GM19438 (cell line): ENCODE measurements around the gene THAP4.

ENCODE experiments used
- ATAC-seq: cut with Tn5 transposase; IDR thresholded peaks from one replicate; pipeline ENCODE4 v1.9.1; 2021; ENCODE audit warnings: low read depth; ENCODE audit not compliant: unreplicated experiment

THAP4 gene

GRCh38 chr2:241615522-241616052, 21.4 kb downstream of the THAP4 start:
- ATAC-seq: no peak

DNA sequence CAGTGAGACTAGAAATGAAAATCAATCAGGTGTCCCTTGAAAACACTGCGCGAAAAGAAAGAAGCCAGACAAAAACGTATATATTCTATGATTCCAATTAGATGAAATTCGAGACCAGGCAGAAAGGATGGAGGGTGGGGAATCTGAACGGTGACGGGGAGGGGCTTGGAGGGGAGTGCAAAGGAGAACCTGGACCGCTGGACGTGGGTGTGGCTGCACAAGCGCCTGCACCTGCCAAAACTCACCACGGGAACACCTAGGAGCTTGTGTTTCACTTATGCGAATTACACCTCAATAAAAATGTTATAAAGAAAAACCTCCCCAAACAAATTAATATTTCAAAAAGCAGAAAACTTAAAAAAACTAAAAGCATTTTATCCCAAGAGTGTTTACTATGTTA, 21.9 kb downstream of the THAP4 start:
- no peak for ATAC-seq

DNA sequence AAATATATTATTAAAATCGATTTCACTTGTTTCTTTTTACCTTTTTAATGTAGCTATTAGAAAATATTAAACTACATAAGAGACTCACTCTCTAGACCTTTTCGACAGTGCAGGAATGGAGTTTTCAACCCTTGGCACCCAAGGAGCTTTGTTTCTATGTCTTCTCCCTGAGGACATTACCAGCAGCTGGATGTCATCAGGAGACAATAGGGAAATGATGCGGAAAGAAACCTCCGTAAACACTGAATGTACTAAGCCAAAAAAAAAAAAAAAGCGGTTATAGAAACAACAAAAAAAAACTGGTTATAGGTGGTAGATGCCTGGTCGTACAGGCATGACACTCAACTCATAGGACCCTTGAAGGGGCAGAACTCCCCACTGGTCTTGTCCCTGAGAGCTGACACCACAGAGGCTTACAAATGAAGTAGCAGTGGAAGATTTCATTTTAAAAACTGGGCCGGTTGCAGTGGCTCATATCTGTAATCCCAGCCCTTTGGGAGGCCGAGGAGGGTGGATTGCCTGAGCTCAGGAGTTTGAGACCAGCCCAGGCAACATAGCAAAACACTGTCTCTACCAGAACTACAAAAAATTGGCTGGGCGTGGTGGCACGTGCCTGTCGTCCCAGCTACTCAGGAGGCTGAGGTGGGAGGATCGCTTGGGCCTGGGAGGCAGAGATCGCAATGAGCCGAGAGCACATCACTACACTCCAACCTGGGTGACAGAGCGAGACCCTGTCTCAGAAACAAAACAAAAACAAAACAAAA, 23.8 kb downstream of the THAP4 start:
- ATAC-seq: no peak

- ATAC-seq: no peak
These were observed 24.6 kb downstream of the THAP4 start for GRCh38 chr2:241612156-241613016.

DNA sequence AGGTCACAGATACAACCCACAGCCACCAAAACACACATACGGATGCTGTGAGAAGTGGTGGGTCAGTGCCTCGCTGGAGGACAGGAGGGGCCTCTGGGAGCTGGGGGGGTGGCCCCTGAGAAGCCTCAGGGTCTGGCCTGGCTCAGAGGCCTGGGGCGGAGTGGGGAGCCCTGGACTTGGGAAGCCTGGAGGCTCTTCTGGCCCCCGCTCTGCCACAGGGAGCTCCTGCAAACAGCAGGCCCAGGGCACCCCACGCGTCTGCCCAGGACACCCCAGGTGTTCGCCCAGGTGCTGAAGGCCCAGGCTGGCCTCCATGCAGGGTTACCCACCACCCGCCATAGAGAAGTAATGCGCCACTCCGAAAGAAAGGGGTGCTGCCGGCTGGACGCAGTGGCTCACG, 25.9 kb downstream of the THAP4 start:
- no peak for ATAC-seq

DNA sequence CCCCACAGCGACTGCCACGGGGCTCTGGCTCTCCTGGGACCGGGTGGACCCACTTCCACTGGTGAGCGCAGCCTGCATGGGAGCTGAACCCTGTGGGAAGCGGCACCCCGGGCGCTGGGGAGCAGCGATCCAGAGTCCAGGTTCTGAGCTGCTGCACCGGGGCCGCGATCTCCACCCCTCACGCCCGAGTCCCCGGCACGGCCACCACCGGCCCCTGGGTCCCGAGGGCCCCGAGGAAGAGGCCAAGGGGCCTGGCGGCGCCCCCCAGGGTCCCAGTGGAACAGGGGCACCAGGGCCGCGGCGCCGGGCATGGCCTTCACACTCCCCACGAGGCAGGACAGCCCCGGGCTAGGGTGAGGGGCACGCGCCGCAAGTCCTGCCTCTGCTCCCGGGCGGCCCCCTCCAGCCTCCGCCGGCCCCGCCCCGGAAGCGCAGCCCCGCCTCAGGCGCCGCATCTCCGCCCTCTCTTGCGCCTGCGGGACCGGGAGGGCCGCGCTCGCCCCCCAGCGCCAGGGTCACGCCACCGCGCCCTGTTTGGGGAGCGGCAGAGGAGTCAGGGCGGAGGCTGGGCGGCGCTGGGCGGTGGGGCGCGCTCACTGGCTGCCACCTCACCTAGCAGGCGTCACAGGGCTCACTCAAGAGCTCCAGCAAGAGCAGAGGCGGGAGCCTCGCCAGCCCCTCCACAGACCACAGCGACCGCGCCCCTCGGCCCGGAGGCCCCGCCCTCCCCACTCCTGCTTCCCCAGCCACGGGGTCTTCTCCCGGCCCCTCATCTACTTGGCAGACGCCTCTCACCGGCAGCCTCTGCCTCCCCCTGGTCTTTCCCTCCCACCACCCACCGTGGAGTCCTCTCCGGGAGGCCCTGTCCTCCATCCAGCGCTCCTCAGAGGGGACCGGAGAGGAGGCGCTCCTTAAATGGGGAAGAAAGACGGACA, 26.8 kb downstream of the THAP4 start:
- peak; percentile 97 for ATAC-seq

GRCh38 chr2:241608881-241609280, 28.1 kb downstream of the THAP4 start:
- no peak for ATAC-seq

DNA sequence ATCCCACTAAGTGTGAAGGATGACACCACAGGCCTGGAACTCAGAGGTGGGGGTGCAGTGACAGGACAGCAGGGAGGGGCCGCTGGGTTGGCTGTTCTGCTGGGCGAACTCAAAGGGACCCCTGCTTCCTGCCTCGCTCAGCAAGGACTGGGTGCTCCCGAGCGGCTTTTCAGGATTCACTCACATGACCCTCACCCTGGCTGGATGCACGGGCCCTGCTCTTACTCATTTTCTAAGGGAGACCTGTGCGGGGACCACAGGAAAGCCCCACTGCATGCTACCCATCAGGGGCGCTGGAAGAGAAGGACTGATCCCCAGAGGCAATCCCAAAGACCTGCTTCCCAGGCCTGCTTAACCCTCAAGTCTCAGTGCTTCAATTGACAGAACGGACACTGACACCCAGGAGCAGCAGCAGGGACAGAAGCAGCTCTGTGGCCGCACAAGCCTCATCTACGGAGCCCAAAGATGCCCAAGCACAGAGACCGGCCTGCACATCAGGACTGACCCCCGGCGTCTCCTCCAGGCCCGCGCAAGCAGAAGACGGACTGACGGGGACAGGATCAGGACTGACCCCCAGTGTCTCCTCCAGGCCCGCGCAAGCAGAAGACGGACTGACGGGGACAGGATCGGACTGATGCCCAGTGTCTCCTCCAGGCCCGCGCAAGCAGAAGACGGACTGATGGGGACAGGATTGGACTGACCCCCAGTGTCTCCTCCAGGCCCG, 29.6 kb downstream of the THAP4 start:
- no peak for ATAC-seq

- ATAC-seq: no peak
These were observed 30.8 kb downstream of the THAP4 start for GRCh38 chr2:241606186-241606585.

- ATAC-seq: no peak
These were observed 33.3 kb downstream of the THAP4 start for GRCh38 chr2:241603686-241604085.

- no peak for ATAC-seq
These were observed 34.2 kb downstream of the THAP4 start for GRCh38 chr2:241602720-241603119.

DNA sequence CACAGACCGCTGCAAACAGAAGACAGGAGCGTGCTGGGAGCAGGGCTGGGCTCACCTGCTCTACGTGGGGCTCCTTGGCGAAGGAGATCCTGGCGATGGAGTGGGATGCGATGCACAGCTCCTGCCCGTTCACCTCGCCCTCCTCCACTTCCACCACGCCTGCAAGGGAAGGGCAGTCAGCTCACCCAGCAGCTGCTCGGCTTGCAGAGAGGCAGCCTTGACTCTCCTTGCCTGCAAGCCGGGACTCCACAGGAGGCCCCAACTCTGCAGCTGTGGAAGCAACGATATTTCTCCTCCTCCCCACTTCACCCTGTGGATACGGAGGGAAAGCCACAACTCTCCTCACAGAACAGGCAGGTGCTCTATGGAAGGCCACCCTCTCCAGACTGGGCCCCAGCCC, 35.1 kb downstream of the THAP4 start:
- no peak for ATAC-seq

DNA sequence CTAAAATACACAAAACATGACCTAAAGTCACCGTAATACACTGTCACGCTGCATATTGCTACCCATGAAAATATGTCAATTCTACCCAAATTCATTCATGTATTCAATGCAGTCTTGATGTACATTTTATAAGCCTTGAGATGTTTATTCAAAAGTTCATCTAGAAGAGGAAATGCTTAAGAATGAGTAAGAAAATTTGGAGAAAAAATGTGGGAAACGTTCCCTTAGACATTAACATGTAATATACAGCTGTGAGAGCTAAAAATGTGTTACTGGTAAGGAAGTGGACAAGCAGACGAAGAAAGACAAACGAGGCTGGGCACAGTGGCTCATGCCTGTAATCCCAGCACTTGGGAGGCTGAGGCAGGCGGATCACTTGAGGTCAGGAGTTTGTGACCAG, 37.3 kb downstream of the THAP4 start:
- ATAC-seq: no peak

DNA sequence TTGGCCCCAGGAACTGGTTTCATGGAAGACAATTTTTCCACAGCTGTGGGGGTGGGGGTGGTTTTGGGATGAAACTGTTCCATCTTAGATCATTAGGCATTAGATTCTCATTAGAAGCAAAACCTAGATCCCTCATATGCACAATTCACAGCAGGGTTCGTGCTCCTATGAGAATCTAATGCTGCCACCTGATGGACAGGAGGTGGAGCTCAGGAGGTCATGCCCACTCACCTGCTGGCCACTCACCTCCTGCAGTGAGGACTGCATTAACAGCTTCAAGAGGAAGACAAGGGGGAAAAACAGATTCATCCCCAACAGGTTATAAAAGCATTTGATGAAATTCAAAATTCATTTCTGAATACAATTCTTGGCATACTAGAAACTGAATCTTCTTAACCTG, 38.5 kb downstream of the THAP4 start:
- no peak for ATAC-seq

GRCh38 chr2:241598061-241598460, 38.9 kb downstream of the THAP4 start:
- no peak for ATAC-seq

DNA sequence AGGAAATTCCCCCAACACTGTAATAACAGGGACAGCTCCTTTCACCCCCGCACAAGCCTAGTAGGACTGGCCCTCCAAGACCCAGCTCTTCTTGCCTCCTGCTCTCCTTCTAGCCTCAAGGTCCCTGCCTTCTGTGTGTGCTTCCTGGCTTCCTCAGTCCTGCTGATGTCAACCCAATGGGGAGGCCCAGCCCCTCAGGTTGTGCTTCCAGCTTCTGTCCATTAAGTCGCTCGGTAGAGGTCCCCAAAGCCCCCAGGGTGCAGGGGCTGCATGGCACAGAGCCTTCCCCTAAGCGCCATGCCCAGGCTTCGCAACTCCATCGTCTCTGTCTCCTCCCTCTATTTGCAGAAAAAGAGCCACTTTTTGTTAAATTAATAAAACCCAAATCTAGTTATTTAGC, 39.4 kb downstream of the THAP4 start:
- no peak for ATAC-seq

DNA sequence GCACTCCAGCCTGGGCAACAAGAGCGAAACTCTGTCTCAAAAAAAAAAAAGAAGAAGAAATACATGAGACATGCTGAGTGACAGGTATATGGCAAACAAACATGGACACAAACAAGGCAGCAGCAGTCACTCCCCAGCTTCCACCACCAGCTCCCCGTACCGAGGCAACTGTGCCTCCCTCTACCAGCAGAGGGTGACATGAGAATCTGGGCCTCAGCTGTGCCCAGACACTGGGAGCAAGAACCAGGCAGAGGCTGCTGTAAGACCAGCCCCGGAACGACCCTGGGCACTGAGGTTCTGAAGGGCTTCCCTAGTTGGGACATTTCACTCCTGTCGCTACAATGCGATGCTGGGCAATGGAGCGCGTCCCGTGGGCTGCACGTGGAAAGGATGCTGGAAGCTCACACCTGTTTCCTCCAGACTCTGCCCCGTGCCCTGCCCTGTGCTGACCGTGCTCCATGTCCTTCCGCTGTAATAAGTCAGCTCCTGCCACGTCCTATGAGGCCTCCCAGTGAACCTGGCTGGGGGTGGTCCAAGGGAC, 41.3 kb downstream of the THAP4 start:
- ATAC-seq: no peak

- ATAC-seq: no peak
These were observed 43.7 kb downstream of the THAP4 start for GRCh38 chr2:241593271-241593670.

- ATAC-seq: no peak
These were observed 44.7 kb downstream of the THAP4 start for GRCh38 chr2:241592126-241592845.
